Measurements from ENCODE around the gene ADAMTS15. TPM values are rescaled to one million over a fixed set of nuclear protein-coding genes. Genes with fewer than 3 reads are reported as not detected.

ADAMTS15 gene
- total RNA-seq, 2 experiments from 2014 or later: 0.05 to 0.08 TPM

- H3K36me3 Mint-ChIP-seq (ENCODE audit: low read depth): no peaks in the 10 kb centered on the region
- H3K4me1 Mint-ChIP-seq (ENCODE audit: low read depth): no peaks in the 10 kb centered on the region
- no peaks in the 10 kb centered on the region for H3K9me3 Mint-ChIP-seq (ENCODE audit: insufficient read depth)
- POLR2A ChIA-PET: interaction anchor here (0.6 kb wide), 1 partner anchor 181 kb away, joined by 3 read pairs; no protein-coding TSS in a partner anchor
- peaks cover 28% of the 10 kb centered on the region for H3K27me3 Mint-ChIP-seq (ENCODE audit: low read depth)
- no peak for ATAC-seq
- H3K27ac Mint-ChIP-seq: no peak overlapping the region
- no peak overlapping the region for H3K4me3 Mint-ChIP-seq
- CTCF ChIA-PET: no interaction called here
- DNase-seq: no peak
Measured at GRCh38 chr11:130498181-130498580, 49.7 kb downstream of the ADAMTS15 start.

- no peaks in the 10 kb centered on the region for H3K4me1 Mint-ChIP-seq (ENCODE audit: low read depth)
- ChIA-PET POLR2A (no interaction called here), CTCF (no interaction called here)
- H3K36me3 Mint-ChIP-seq (ENCODE audit: low read depth): no peaks in the 10 kb centered on the region
- no peak overlapping the region for H3K27ac Mint-ChIP-seq
- no peak for ATAC-seq
- no peak overlapping the region for H3K4me3 Mint-ChIP-seq
- H3K27me3 Mint-ChIP-seq (ENCODE audit: low read depth): peaks cover 22% of the 10 kb centered on the region
- no peaks in the 10 kb centered on the region for H3K9me3 Mint-ChIP-seq (ENCODE audit: insufficient read depth)
- no peak for DNase-seq
Measured at GRCh38 chr11:130499828-130500227, 51.4 kb downstream of the ADAMTS15 start.

- no peaks in the 10 kb centered on the region for H3K9me3 Mint-ChIP-seq (ENCODE audit: insufficient read depth)
- ChIA-PET POLR2A (no interaction called here), CTCF (no interaction called here)
- ATAC-seq (no peak), DNase-seq (no peak)
- H3K4me3 Mint-ChIP-seq: no peak overlapping the region
- peaks cover 2% of the 10 kb centered on the region for H3K36me3 Mint-ChIP-seq (ENCODE audit: low read depth)
- peaks cover 9% of the 10 kb centered on the region for H3K27me3 Mint-ChIP-seq (ENCODE audit: low read depth)
- H3K4me1 Mint-ChIP-seq (ENCODE audit: low read depth): no peaks in the 10 kb centered on the region
- H3K27ac Mint-ChIP-seq: no peak overlapping the region
Measured at GRCh38 chr11:130504317-130504716, 55.9 kb downstream of the ADAMTS15 start.

- no peak for DNase-seq
- ATAC-seq: no peak
- Mint-ChIP-seq H3K36me3 (ENCODE audit: low read depth) (peaks cover 2% of the 10 kb centered on the region), H3K27me3 (ENCODE audit: low read depth) (no peaks in the 10 kb centered on the region), H3K4me1 (ENCODE audit: low read depth) (no peaks in the 10 kb centered on the region), H3K27ac (no peak overlapping the region), H3K9me3 (ENCODE audit: insufficient read depth) (no peaks in the 10 kb centered on the region), H3K4me3 (no peak overlapping the region)
- ChIA-PET CTCF (no interaction called here), POLR2A (no interaction called here)
Measured at GRCh38 chr11:130508913-130509312, 60.5 kb downstream of the ADAMTS15 start.

- POLR2A ChIA-PET: no interaction called here
- no peak overlapping the region for H3K4me3 Mint-ChIP-seq
- H3K9me3 Mint-ChIP-seq (ENCODE audit: insufficient read depth): no peaks in the 10 kb centered on the region
- ATAC-seq (no peak), DNase-seq (no peak)
- H3K36me3 Mint-ChIP-seq (ENCODE audit: low read depth): peaks cover 2% of the 10 kb centered on the region
- no peaks in the 10 kb centered on the region for H3K27me3 Mint-ChIP-seq (ENCODE audit: low read depth)
- H3K27ac Mint-ChIP-seq: no peak overlapping the region
- CTCF ChIA-PET: interaction anchor here (2.2 kb wide), 1 partner anchor 353 kb away, joined by 6 read pairs; no protein-coding TSS in a partner anchor
- no peaks in the 10 kb centered on the region for H3K4me1 Mint-ChIP-seq (ENCODE audit: low read depth)
Measured at GRCh38 chr11:130509942-130510341, 61.5 kb downstream of the ADAMTS15 start.

- Mint-ChIP-seq H3K27ac (no peak overlapping the region), H3K4me1 (ENCODE audit: low read depth) (no peaks in the 10 kb centered on the region), H3K27me3 (ENCODE audit: low read depth) (no peaks in the 10 kb centered on the region), H3K4me3 (no peak overlapping the region), H3K9me3 (ENCODE audit: insufficient read depth) (no peaks in the 10 kb centered on the region), H3K36me3 (ENCODE audit: low read depth) (peaks cover 2% of the 10 kb centered on the region)
- no peak for DNase-seq
- POLR2A ChIA-PET: no interaction called here
- no peak for ATAC-seq
- CTCF ChIA-PET: interaction anchor here (2.2 kb wide), 1 partner anchor 352 kb away, joined by 6 read pairs; no protein-coding TSS in a partner anchor
Measured at GRCh38 chr11:130510407-130511006, 62.1 kb downstream of the ADAMTS15 start.

GRCh38 chr11:130511765-130512164 lies 63.3 kb downstream of the ADAMTS15 start:
- no peak for DNase-seq
- no peak overlapping the region for H3K4me3 Mint-ChIP-seq
- H3K27me3 Mint-ChIP-seq (ENCODE audit: low read depth): no peaks in the 10 kb centered on the region
- no peaks in the 10 kb centered on the region for H3K4me1 Mint-ChIP-seq (ENCODE audit: low read depth)
- ChIA-PET CTCF (interaction anchor here (2.2 kb wide), 1 partner anchor 351 kb away, joined by 6 read pairs; no protein-coding TSS in a partner anchor), POLR2A (no interaction called here)
- no peak for ATAC-seq
- H3K9me3 Mint-ChIP-seq (ENCODE audit: insufficient read depth): no peaks in the 10 kb centered on the region
- peaks cover 2% of the 10 kb centered on the region for H3K36me3 Mint-ChIP-seq (ENCODE audit: low read depth)
- H3K27ac Mint-ChIP-seq: no peak overlapping the region

- Mint-ChIP-seq H3K27ac (no peak overlapping the region), H3K4me1 (ENCODE audit: low read depth) (no peaks in the 10 kb centered on the region), H3K4me3 (no peak overlapping the region), H3K27me3 (ENCODE audit: low read depth) (no peaks in the 10 kb centered on the region), H3K9me3 (ENCODE audit: insufficient read depth) (no peaks in the 10 kb centered on the region), H3K36me3 (ENCODE audit: low read depth) (peaks cover 2% of the 10 kb centered on the region)
- ATAC-seq: no peak
- ChIA-PET POLR2A (no interaction called here), CTCF (no interaction called here)
- DNase-seq: no peak
Measured at GRCh38 chr11:130512662-130513061, 64.2 kb downstream of the ADAMTS15 start.

- Mint-ChIP-seq H3K27me3 (ENCODE audit: low read depth) (no peaks in the 10 kb centered on the region), H3K36me3 (ENCODE audit: low read depth) (no peaks in the 10 kb centered on the region), H3K9me3 (ENCODE audit: insufficient read depth) (no peaks in the 10 kb centered on the region), H3K4me3 (no peak overlapping the region), H3K27ac (no peak overlapping the region), H3K4me1 (ENCODE audit: low read depth) (no peaks in the 10 kb centered on the region)
- POLR2A ChIA-PET: no interaction called here
- DNase-seq: no peak
- no peak for ATAC-seq
- CTCF ChIA-PET: no interaction called here
Measured at GRCh38 chr11:130513132-130513531, 64.7 kb downstream of the ADAMTS15 start.

GRCh38 chr11:130514316-130514715 lies 65.9 kb downstream of the ADAMTS15 start:
- ChIA-PET POLR2A (no interaction called here), CTCF (no interaction called here)
- Mint-ChIP-seq H3K27ac (no peak overlapping the region), H3K9me3 (ENCODE audit: insufficient read depth) (no peaks in the 10 kb centered on the region), H3K36me3 (ENCODE audit: low read depth) (no peaks in the 10 kb centered on the region), H3K4me1 (ENCODE audit: low read depth) (no peaks in the 10 kb centered on the region), H3K27me3 (ENCODE audit: low read depth) (no peaks in the 10 kb centered on the region), H3K4me3 (no peak overlapping the region)
- no peak for DNase-seq
- no peak for ATAC-seq

- CTCF ChIA-PET: no interaction called here
- Mint-ChIP-seq H3K4me3 (no peak overlapping the region), H3K36me3 (ENCODE audit: low read depth) (no peaks in the 10 kb centered on the region), H3K4me1 (ENCODE audit: low read depth) (no peaks in the 10 kb centered on the region), H3K27ac (no peak overlapping the region), H3K9me3 (ENCODE audit: insufficient read depth) (no peaks in the 10 kb centered on the region), H3K27me3 (ENCODE audit: low read depth) (no peaks in the 10 kb centered on the region)
- no peak for DNase-seq
- no peak for ATAC-seq
- POLR2A ChIA-PET: no interaction called here
Measured at GRCh38 chr11:130514851-130515250, 66.4 kb downstream of the ADAMTS15 start.

- DNase-seq: no peak
- Mint-ChIP-seq H3K27me3 (ENCODE audit: low read depth) (no peaks in the 10 kb centered on the region), H3K36me3 (ENCODE audit: low read depth) (no peaks in the 10 kb centered on the region), H3K9me3 (ENCODE audit: insufficient read depth) (no peaks in the 10 kb centered on the region), H3K27ac (no peak overlapping the region), H3K4me3 (no peak overlapping the region), H3K4me1 (ENCODE audit: low read depth) (no peaks in the 10 kb centered on the region)
- POLR2A ChIA-PET: no interaction called here
- CTCF ChIA-PET: no interaction called here
- ATAC-seq: no peak
Measured at GRCh38 chr11:130515829-130516553, 67.5 kb downstream of the ADAMTS15 start.

Data from activated CD8-positive, alpha-beta T cell treated with anti-CD3 and anti-CD28 coated beads, Interleukin-2, amount 10 ng/mL, durations not matched to agents 7 days and 5 days (primary cell).